Effector CD8-positive, alpha-beta T cell (primary cell): ENCODE data around the gene DCLRE1B.

Experiments
- DNase-seq: peaks from one replicate; lab custom pipeline; 2025; lab: John Stamatoyannopoulos, UW

Gene DCLRE1B

GRCh38 chr1:113928187-113928930 lies 23.2 kb downstream of the DCLRE1B start:
- DNase-seq: no peak

GRCh38 chr1:113928941-113929749 lies 24.0 kb downstream of the DCLRE1B start, which contains the start of gene HIPK1:
TSS of gene HIPK1 (plus strand) at chr1:113929324.
- DNase-seq: peak; percentile 85

- peak; percentile 69 for DNase-seq
Measured at GRCh38 chr1:113929750-113930498, 24.8 kb downstream of the DCLRE1B start.

- peak; percentile 65 for DNase-seq
Measured at GRCh38 chr1:113930499-113931161, 25.5 kb downstream of the DCLRE1B start.

GRCh38 chr1:113931451-113931851 lies 26.3 kb downstream of the DCLRE1B start:
- DNase-seq: no peak

GRCh38 chr1:113934006-113934405 lies 28.9 kb downstream of the DCLRE1B start:
- no peak for DNase-seq

- DNase-seq: no peak
Measured at GRCh38 chr1:113934511-113935055, 29.5 kb downstream of the DCLRE1B start.

DNA sequence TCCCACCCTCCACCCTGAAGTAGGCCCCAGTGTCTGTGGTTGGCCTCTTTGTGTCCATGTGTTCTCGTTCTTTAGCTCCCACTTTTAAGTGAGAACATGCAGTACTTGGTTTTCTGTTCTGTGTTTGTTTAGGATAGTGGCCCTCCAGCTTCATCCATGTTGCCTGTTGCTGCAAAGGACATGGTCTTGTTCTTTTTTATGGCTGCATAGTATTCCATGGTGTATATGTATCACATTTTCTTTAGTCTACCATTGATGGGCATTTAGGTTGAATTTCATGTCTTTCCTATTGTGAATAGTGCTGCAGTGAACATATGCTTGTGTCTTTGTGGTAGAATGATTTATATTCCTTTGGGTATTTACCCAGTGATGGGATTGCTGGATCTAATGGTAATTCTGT lies 30.1 kb downstream of the DCLRE1B start:
- DNase-seq: no peak

GRCh38 chr1:113935970-113936369 lies 30.8 kb downstream of the DCLRE1B start:
- DNase-seq: no peak

DNA sequence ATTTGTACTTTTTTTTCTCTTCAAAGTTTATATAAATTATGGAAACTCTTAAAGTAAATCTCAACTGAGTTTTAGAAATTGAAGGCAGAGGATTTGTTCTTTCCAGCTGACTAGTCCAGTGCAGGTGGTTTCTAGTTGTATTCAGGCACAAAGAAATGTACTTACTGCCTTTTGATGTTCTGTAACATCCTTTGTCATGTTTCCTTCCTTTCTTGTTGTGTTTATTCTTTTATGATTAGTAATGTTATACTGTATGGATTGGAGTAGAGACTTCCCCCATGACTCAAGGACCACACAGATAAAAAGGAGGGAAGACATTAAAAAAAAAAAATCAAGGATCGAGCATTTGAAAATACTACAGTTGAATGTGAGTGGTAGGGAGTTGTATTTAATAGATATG lies 32.0 kb downstream of the DCLRE1B start:
- DNase-seq: no peak

- DNase-seq: no peak
Measured at GRCh38 chr1:113938192-113938591, 33.1 kb downstream of the DCLRE1B start.

- peak; percentile 11 for DNase-seq
Measured at GRCh38 chr1:113940365-113941244, 35.5 kb downstream of the DCLRE1B start.

- DNase-seq: no peak
Measured at GRCh38 chr1:113941245-113941559, 36.1 kb downstream of the DCLRE1B start.

- DNase-seq: no peak
Measured at GRCh38 chr1:113942527-113942926, 37.4 kb downstream of the DCLRE1B start.

DNA sequence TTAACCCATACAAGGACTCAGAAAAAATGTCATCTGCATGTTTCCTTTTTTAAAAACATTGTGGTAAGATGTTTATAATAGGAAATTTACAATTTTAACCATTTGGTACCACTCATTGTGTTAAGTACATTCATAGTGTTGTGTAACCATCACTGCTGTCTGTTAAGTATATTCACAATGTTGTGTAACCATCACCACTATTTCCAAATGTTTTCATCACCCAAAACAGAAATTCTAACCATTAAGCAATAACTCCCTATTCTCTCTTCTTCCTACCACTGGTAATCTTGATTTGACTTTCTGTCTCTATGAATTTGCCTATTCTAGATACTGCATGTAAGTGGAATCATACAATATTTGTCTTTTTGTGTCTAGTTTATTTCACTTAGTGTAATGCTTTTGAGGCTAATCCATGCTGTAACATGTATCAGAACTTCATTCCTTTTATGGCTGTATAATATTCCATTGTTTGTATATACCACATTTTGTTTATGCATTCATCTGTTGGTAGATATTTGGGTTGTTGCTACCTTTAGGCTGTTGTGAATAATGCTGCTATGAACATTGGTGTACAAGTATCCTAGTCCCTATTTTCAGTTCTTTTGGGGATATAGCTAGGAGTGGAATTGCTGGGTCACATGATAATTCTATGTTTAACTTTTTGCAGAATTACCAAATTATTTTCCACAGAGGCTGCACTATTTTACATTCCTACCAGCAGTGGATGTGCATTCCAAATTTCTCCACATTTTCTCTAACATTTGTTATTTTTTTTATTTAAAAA lies 38.1 kb downstream of the DCLRE1B start:
- DNase-seq: no peak

- DNase-seq: no peak
Measured at GRCh38 chr1:113945329-113945728, 40.2 kb downstream of the DCLRE1B start.

DNA sequence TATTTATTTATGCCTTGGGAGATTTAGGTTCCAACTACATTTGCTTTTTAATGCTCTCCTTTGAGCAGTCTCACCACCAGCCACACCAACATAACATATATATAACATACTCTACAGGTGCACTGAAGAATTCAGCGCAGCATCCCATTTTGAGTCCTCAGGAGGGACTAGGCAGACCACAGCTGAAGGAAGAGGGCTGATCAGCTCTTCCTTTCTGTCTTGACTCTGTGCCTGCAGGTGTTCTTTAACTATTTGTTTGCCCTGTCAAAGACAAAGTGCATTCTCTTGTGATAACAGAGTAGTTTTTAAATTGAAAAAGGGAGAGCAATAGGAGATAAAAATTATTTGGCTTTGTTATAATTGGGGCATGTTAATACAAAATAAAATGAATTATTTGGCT lies 41.0 kb downstream of the DCLRE1B start:
- no peak for DNase-seq

- DNase-seq: no peak
Measured at GRCh38 chr1:113946678-113947387, 41.7 kb downstream of the DCLRE1B start.

DNA sequence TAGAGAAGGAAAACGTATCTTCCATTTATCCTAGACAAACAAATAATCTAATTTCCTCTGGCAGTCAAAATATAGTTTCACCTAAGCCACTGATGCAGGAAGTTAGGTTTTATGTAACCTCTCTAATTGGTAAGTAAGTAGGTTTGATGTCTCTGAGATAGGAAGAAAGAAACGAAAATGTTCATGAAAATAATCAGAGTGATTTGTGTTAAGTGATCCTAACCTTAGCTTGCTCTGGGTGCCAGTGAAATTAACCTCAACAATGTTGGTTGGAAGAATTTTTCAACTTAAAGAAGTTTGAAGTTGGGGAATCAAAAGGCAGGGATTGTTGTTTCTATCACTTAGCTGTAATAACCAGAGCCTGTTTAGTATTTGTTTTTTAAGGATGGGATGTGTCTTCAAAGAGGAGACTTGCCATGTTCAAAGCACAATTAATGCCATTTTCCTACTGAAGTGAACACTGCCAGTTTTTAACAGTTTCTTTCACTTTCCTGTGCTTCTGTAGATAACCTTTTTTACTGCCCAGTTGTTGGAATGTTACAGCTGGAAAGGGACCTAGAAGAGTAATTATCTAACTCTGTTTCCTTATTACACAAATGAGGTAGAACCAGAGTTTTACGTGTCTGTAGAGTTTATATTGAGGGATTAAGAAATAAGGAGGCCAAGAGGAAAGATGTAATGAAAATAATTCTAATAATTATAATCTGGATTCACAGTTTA lies 42.4 kb downstream of the DCLRE1B start:
- no peak for DNase-seq
